Measurements from ENCODE around the gene FTO.

DNA sequence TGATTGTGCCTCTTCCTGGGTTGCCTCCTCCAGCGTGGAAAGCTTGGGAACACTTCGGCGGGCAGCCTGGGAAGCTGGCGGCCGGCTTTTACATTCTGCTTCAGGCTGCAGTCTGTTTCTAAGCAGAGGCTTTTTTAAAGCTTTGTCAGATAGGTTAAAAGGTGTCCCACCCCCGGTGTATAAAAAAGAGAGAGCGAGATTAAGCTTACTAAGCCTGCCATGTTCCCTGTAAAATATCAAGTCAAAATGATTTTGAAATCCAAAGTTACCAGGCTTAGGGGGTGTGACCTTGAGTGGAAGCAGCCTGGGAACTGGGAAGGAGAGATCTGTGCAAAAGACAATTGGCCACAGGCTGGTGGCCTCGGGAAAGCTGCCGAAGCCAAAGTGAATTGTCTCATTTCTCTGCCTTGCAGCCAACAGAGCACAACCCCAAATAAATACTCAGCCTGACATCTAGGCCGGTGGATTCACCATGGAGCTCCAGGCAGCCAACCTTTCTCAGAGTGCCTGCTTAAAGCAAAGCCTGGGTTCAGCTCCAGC is 254.5 kb downstream of the FTO start:
- TF ChIP-seq, protein P1, sequence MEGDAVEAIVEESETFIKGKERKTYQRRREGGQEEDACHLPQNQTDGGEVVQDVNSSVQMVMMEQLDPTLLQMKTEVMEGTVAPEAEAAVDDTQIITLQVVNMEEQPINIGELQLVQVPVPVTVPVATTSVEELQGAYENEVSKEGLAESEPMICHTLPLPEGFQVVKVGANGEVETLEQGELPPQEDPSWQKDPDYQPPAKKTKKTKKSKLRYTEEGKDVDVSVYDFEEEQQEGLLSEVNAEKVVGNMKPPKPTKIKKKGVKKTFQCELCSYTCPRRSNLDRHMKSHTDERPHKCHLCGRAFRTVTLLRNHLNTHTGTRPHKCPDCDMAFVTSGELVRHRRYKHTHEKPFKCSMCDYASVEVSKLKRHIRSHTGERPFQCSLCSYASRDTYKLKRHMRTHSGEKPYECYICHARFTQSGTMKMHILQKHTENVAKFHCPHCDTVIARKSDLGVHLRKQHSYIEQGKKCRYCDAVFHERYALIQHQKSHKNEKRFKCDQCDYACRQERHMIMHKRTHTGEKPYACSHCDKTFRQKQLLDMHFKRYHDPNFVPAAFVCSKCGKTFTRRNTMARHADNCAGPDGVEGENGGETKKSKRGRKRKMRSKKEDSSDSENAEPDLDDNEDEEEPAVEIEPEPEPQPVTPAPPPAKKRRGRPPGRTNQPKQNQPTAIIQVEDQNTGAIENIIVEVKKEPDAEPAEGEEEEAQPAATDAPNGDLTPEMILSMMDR (IDR thresholded peaks at IDR 0.05) = no peak
- TF ChIP-seq EP300 (IDR thresholded peaks at IDR 0.05; ENCODE audit: low read depth) = no peak
- TF ChIP-seq POLR2AphosphoS5 (IDR thresholded peaks at IDR 0.05) = no peak
